Panc1 (cell line): Measurements from ENCODE around the gene HES5. TPM values are rescaled to one million over a fixed set of nuclear protein-coding genes. Genes with fewer than 3 reads are reported as not detected.

Experiments used
- ATAC-seq: fragments of 200-7000 bp; cut with Tn5 transposase; 2 replicates; pipeline ENCODE4 v1.9.1; 2020; ENCODE audit warnings: mild to moderate bottlenecking, moderate library complexity
- BruUV-seq: library from RNA; stranded (reverse); fragments of 400-500 nt; replicated peaks from 2 replicates; lab custom pipeline; 2021; lab: Mats Ljungman, UMichigan
- CTCF ChIA-PET: fragments of 300-600 bp; sonication (Branson Sonifier 250); formaldehyde crosslinking; loops from one replicate; lab custom pipeline; 2022; ENCODE audit warnings: antibody characterized with exemption; lab: Charles Lee
- POLR2A ChIA-PET: fragments of 300-600 bp; sonication (Branson Sonifier 250); formaldehyde crosslinking; loops from one replicate; lab custom pipeline; 2022; ENCODE audit warnings: antibody characterized with exemption; lab: Charles Lee
- DNase-seq: peaks from one replicate; pipeline ENCODE4 v3.0.0-alpha.2; 2010; ENCODE audit warnings: low read depth, low spot score
- H3K27ac ChIP-seq: 2 replicates; pipeline ENCODE4 v1.5.1; 2011; ENCODE audit warnings: mild to moderate bottlenecking, low read length, inconsistent platforms
- H3K27me3 ChIP-seq: fragments of 200-500 bp; sonication (Bioruptor generic); 2 replicates; pipeline ENCODE4 v1.6.0; 2014; ENCODE audit warnings: low read length, inconsistent platforms; ENCODE audit not compliant: control insufficient read depth, insufficient read depth
- H3K36me3 ChIP-seq: fragments of 200-500 bp; sonication (Bioruptor generic); 2 replicates; pipeline ENCODE4 v1.5.1; 2014; ENCODE audit warnings: inconsistent platforms, mild to moderate bottlenecking, low read length, moderate library complexity; ENCODE audit not compliant: control insufficient read depth, insufficient read depth
- H3K4me1 ChIP-seq: 2 replicates; pipeline ENCODE4 v1.5.1; 2011; ENCODE audit warnings: inconsistent platforms, mild to moderate bottlenecking, low read length, moderate library complexity; ENCODE audit not compliant: control insufficient read depth, insufficient read depth
- H3K4me3 ChIP-seq, 2 experiments: 2 replicates each; pipeline ENCODE4 v1.5.1; 2011 to 2012; ENCODE audit warnings: low read depth in 2 of 2, low read length in 2 of 2, mild to moderate bottlenecking in 2 of 2, inconsistent platforms in 1 of 2, moderate library complexity in 1 of 2
- H3K9me3 ChIP-seq: fragments of 200-500 bp; sonication (Bioruptor generic); 2 replicates; pipeline ENCODE4 v1.5.1; 2014; ENCODE audit warnings: low read depth, mild to moderate bottlenecking, inconsistent platforms, low read length, moderate library complexity; ENCODE audit not compliant: control insufficient read depth, insufficient read depth
- POLR2AphosphoS5 ChIP-seq: IDR thresholded peaks from 2 replicates; pipeline ENCODE4 v1.6.1; 2012; ENCODE audit warnings: mild to moderate bottlenecking, low read depth, low read length, moderate library complexity
- SIN3A ChIP-seq: IDR thresholded peaks from 2 replicates; pipeline ENCODE4 v1.6.1; 2012; ENCODE audit warnings: low read depth, mild to moderate bottlenecking, low read length, moderate library complexity, borderline replicate concordance; ENCODE audit not compliant: insufficient read depth
- TCF7L2 ChIP-seq: IDR thresholded peaks from 2 replicates; pipeline ENCODE4 v1.6.1; 2011; ENCODE audit warnings: mild to moderate bottlenecking, low read depth, low read length, inconsistent platforms
- in situ Hi-C: cut with HindIII; loops from 2 replicates; pipeline ENCODE4 v1.10.0; 2016; ENCODE audit warnings: low sequenced_read_pairs, low pct_unique_long_range_greater_than_20kb
- intact Hi-C: fragments of 100-400 bp; cut with micrococcal nuclease; formaldehyde crosslinking; loops from one replicate; pipeline ENCODE4 v1.10.0; 2022; ENCODE audit not compliant: unreplicated experiment
- total RNA-seq: library from RNA; stranded (reverse); gene quantifications from one replicate; pipeline ENCODE4 v1.2.1, GENCODE V29; 2021; ENCODE audit not compliant: unreplicated experiment
- TF ChIP-seq, protein P1 (sequence below), 2 experiments: IDR thresholded peaks; 2 replicates each; pipeline ENCODE4 v1.6.1; 2011 to 2012; ENCODE audit warnings: low read depth in 2 of 2, control low read depth in 1 of 2, low read length in 1 of 2, mild to moderate bottlenecking in 1 of 2, moderate library complexity in 1 of 2; ENCODE audit not compliant: insufficient read depth in 1 of 2
- TF ChIP-seq, protein P2 (sequence below): fragments of 450-650 bp; IDR thresholded peaks from 2 replicates; pipeline ENCODE4 v1.5.1; 2017; ENCODE audit warnings: mild to moderate bottlenecking

Gene HES5
- total RNA-seq, 1 experiment from 2014 or later, result not detected

DNA sequence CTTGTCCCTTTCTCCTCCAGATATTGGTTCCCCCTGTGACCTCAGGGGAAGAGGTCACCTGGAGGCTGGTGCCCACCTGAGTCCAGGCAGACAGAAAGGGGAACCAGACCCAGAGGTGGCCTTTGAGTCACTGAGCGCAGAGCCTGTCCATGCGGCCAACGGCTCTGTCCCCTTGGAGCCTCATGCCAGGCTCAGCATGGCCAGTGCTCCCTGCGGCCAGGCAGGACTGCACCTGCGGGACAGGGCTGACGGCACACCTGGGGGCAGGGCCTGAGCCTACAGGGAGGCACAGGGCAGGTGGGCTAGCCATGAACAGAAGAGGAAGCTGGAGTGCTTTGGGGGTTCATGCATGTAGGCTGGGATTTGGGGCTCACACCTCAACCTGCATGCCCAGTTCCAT lies 28.8 kb upstream of the HES5 start:
- TF ChIP-seq POLR2AphosphoS5, result no peak
- TF ChIP-seq, protein P1, sequence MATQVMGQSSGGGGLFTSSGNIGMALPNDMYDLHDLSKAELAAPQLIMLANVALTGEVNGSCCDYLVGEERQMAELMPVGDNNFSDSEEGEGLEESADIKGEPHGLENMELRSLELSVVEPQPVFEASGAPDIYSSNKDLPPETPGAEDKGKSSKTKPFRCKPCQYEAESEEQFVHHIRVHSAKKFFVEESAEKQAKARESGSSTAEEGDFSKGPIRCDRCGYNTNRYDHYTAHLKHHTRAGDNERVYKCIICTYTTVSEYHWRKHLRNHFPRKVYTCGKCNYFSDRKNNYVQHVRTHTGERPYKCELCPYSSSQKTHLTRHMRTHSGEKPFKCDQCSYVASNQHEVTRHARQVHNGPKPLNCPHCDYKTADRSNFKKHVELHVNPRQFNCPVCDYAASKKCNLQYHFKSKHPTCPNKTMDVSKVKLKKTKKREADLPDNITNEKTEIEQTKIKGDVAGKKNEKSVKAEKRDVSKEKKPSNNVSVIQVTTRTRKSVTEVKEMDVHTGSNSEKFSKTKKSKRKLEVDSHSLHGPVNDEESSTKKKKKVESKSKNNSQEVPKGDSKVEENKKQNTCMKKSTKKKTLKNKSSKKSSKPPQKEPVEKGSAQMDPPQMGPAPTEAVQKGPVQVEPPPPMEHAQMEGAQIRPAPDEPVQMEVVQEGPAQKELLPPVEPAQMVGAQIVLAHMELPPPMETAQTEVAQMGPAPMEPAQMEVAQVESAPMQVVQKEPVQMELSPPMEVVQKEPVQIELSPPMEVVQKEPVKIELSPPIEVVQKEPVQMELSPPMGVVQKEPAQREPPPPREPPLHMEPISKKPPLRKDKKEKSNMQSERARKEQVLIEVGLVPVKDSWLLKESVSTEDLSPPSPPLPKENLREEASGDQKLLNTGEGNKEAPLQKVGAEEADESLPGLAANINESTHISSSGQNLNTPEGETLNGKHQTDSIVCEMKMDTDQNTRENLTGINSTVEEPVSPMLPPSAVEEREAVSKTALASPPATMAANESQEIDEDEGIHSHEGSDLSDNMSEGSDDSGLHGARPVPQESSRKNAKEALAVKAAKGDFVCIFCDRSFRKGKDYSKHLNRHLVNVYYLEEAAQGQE (IDR thresholded peaks at IDR 0.05; ENCODE audit: insufficient read depth in 1 of 2, low read depth in 2 of 2, low read length in 1 of 2), result no peak
- TF ChIP-seq, protein P2, sequence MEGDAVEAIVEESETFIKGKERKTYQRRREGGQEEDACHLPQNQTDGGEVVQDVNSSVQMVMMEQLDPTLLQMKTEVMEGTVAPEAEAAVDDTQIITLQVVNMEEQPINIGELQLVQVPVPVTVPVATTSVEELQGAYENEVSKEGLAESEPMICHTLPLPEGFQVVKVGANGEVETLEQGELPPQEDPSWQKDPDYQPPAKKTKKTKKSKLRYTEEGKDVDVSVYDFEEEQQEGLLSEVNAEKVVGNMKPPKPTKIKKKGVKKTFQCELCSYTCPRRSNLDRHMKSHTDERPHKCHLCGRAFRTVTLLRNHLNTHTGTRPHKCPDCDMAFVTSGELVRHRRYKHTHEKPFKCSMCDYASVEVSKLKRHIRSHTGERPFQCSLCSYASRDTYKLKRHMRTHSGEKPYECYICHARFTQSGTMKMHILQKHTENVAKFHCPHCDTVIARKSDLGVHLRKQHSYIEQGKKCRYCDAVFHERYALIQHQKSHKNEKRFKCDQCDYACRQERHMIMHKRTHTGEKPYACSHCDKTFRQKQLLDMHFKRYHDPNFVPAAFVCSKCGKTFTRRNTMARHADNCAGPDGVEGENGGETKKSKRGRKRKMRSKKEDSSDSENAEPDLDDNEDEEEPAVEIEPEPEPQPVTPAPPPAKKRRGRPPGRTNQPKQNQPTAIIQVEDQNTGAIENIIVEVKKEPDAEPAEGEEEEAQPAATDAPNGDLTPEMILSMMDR, result no peak
- TF ChIP-seq TCF7L2, result no peak
- TF ChIP-seq SIN3A, result no peak
- no peaks in the 10 kb centered on the region for H3K27me3 ChIP-seq
- no TSS peak for BruUV-seq
- no peak overlapping the region for H3K27ac ChIP-seq
- in situ Hi-C loops, result no loop called here
- peaks cover 15% of the 10 kb centered on the region for H3K4me1 ChIP-seq
- intact Hi-C loops, result no loop called here
- H3K36me3 ChIP-seq, result no peaks in the 10 kb centered on the region
- POLR2A ChIA-PET, result no interaction called here
- CTCF ChIA-PET, result no interaction called here
- no peak for ATAC-seq
- no peaks in the 10 kb centered on the region for H3K9me3 ChIP-seq
- H3K4me3 ChIP-seq, result no peak overlapping the region
- DNase-seq, result no peak

DNA sequence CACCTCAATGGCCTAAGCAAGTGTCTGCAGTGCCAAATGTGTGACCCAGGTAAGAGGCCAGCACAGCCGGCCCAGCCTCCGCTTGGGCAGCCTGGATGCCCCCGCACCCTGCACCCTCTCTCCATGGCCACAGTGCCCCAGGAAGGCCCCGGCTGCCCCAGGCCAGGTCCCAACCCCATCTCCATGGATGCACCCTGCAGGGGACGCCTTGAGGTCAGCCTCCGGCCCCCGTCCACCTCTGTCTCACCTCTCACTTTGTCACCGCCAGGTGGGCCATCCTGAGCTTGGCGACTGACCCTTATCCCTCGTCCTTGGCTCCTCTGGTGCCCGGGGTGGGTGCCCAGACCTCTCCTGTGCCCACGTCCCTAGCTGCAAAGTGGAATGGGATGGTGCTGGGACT lies 28.4 kb upstream of the HES5 start:
- no TSS peak for BruUV-seq
- ATAC-seq, result no peak
- no peaks in the 10 kb centered on the region for H3K27me3 ChIP-seq
- H3K4me3 ChIP-seq, result no peak overlapping the region
- no peaks in the 10 kb centered on the region for H3K36me3 ChIP-seq
- no peak for DNase-seq
- ChIA-PET POLR2A (no interaction called here), CTCF (no interaction called here)
- H3K9me3 ChIP-seq, result no peaks in the 10 kb centered on the region
- peaks cover 15% of the 10 kb centered on the region for H3K4me1 ChIP-seq
- H3K27ac ChIP-seq, result no peak overlapping the region
- TF ChIP-seq, protein P1 (IDR thresholded peaks at IDR 0.05; ENCODE audit: insufficient read depth in 1 of 2, low read depth in 2 of 2, low read length in 1 of 2), result no peak
- no peak for TF ChIP-seq SIN3A
- intact Hi-C loops, result no loop called here
- in situ Hi-C loops, result no loop called here
